Measurements from ENCODE around the gene PTPRK. TPM values are rescaled to one million over a fixed set of nuclear protein-coding genes. Genes with fewer than 3 reads are reported as not detected.

The PTPRK gene
- polyA plus RNA-seq, 1 donor, result 24.1 TPM

DNA sequence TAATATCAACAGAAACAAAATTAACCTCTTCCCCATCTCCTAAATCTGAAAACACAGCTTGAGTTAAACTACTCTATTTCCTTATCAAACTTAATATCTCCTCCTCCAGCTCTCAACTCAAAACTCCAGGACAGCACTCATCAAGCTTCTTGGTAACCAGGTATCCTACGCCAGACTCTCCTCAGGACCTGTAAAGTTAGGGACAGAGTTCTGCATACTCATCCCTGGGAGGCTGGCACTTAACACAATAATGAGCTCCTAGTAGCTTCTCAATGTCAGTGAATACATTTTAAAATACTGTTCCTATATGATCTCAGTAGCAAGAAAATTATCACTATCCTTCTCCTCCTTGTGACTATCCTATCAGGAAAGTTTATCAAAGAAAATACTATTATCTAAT, 240.3 kb downstream of the PTPRK start:
- no peak for DNase-seq

DNA sequence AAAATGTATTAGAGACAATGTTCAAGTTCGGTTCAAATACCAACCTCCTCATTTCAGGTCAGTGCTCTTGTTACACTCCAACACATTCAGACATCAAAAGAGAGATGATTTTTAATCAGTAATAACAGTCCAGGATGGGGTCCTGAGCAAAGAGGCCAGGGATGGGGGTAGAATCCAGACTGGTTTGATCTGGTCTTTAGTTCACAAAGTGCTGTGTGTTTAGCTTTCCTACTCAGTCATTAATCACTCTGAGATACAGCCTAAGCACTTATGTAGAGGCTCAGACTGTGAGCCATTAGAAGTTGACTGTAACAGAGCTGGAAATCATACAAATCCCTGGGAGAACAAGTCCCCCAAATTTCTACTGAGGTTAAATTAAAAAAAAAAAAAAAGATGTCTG, 241.6 kb downstream of the PTPRK start:
- no peak for DNase-seq

- DNase-seq, result no peak
Measured at GRCh38 chr6:128277379-128277778, 243.0 kb downstream of the PTPRK start.

GRCh38 chr6:128276311-128276710, 244.1 kb downstream of the PTPRK start:
- DNase-seq, result no peak

DNA sequence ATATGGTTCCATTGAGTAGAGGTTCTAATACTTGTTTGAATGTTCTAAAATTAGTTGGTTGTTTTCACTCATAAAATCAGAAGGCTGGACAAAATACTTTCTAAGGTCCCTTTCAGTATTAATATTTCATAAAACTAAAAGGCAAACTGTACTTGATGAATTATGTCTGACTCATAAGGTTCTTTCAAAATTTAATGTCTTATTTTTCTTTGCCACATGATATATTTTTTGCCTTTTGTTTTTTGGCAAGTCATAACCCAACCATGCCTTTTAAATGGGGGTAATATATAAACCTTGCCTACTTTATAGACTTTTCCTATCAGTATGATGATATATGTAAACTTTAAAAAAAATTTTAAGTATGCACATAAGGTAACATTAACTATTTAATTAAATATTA, 244.7 kb downstream of the PTPRK start:
- DNase-seq, result no peak

- DNase-seq, result no peak
Measured at GRCh38 chr6:128275030-128275429, 245.4 kb downstream of the PTPRK start.

DNA sequence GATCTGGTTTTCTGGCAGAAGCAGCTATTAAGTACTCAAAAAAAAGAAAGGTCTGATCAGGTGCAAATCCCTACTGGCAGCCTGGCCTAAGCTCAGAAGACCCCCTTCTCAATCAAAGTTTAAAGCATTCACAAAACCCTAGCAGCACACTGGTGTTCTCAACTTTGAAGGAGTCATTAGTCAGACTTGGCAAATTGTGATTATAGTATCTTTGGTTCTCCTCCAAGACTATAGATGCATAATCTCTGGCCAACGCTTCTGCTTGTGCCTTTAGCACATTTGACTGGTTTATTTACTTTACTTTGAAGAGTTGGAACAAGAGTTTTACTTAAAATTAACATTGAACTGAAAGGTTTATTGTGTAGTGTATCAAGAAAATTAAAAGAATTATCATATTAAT, 248.9 kb downstream of the PTPRK start:
- no peak for DNase-seq

- no peak for DNase-seq
Measured at GRCh38 chr6:128271011-128271410, 249.4 kb downstream of the PTPRK start.

GRCh38 chr6:128266946-128267345, 253.5 kb downstream of the PTPRK start:
- no peak for DNase-seq

DNA sequence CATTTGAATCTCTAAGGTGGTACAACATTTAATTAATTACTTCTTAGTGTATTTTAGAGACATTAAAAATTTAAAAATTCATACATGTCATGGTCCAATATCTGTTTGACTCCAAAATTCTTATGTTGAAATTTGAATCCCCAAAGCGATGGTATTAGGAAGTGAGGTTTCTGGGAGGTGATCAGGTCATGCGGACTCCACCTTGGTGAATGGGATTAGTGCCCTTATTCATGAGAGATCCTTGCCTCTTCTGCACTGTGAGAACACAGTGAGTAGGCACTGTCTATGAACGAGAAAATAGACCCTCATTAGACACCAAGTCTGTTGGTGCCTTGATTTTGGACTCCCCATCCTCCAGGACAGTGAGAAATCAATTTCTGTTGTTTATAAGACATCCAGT, 254.7 kb downstream of the PTPRK start:
- no peak for DNase-seq

GRCh38 chr6:128259730-128260685, 260.4 kb downstream of the PTPRK start:
- DNase-seq, result no peak

GRCh38 chr6:128259029-128259724, 261.2 kb downstream of the PTPRK start:
- no peak for DNase-seq

DNA sequence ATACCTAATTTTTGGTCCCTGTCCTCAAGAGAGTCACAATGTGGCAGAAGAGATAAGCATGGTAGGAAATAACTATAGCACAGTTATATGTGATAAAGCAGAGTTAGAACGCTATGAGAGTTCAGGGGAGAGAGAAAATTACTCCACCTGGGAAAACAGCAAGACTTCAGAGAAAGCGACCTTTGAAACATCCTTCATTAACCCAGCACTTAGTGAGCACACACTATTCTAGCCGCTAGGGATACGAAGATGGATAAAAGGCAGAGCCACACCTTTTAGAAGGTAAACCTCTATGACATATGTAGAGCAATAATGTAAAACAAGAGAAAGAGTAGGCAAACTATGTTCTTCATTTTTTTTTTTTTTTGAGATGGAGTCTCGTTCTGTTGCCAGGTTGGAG, 264.3 kb downstream of the PTPRK start:
- no peak for DNase-seq

GRCh38 chr6:128252341-128253176, 267.8 kb downstream of the PTPRK start:
- DNase-seq, result no peak

DNA sequence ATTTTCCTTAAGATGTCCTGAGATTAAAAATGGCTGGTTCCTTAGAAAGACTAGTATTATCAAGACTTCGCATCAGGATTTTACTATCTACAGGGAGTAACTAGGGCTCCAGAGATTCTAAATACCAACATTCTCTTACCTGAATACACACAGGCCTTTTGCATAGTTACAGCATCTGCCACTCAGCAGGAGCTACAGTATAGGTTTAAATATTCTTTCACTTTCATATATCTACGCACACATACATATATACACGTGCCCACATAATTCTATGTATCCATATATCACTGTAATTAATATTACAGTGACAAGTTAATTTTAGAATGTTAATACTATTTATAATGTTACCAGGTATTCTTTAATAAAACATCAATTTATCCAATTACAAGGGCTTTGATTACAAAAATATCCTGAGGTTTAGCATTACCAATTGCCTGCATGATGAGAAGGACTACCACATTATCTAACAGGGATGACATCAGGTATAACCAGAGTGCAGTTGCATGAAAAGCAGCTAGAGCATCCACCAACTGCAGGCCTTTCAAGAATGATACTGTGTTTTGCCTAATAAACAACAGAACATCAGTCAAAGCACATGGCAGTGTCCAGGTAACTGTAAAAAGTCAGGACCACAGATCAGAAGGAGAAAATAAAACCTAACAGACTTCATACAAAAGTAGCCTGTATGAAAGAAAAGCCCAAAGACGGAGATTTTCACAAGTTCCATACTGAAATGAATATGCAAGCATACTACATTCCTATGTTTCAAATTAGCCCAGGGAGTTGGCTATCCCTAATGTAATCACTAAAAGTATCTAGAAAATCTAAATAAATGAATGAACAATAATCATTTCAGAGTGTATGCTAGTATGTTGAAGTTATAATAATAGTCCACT, 268.7 kb downstream of the PTPRK start:
- no peak for DNase-seq

- no peak for DNase-seq
Measured at GRCh38 chr6:128250370-128251070, 269.9 kb downstream of the PTPRK start.

DNA sequence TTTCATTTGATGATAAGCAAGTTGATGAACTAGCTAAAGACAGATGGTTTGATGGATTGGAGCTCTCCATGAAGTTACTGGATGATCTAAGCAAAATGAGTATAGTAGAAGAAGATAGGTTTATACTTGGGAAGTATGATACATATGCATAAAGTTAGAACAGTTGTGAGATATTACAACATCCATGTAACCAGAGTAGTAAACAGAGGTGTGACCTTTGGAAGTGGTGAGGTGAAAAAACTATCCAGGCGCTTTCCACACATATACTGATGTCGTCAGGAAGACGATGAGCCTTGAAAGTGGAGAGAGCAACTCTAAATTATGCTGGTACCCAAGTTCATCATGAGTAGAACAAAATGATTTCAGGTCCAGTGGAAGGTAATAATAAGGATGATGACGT, 271.0 kb downstream of the PTPRK start:
- no peak for DNase-seq

- no peak for DNase-seq
Measured at GRCh38 chr6:128246472-128247260, 273.7 kb downstream of the PTPRK start.

- no peak for DNase-seq
Measured at GRCh38 chr6:128244751-128245405, 275.5 kb downstream of the PTPRK start.
